AG04449 (cell line): Measurements from ENCODE around the gene WDR31.

Experiments
- CTCF ChIA-PET: fragments of 350-600 bp; formaldehyde crosslinking; extraction: SDS; loops from one replicate; lab custom pipeline; 2021; ENCODE audit warnings: antibody characterized with exemption; lab: Yijun Ruan, JAX
- POLR2A ChIA-PET: fragments of 400-600, 350-600 bp; formaldehyde crosslinking; extraction: SDS; loops from one replicate; lab custom pipeline; 2020; ENCODE audit warnings: antibody characterized with exemption, inconsistent platforms; lab: Yijun Ruan, JAX
- DNase-seq: peaks from one replicate; pipeline ENCODE4 v3.0.0-alpha.2; 2010; ENCODE audit warnings: low read depth, low spot score
- H3K4me3 ChIP-seq: 2 replicates; pipeline ENCODE4 v1.5.1; 2011; ENCODE audit warnings: low read depth, mild to moderate bottlenecking, control low read depth, low read length
- TF ChIP-seq, protein P1 (sequence below): IDR thresholded peaks from one replicate; pipeline ENCODE4 v1.5.1; 2011; ENCODE audit warnings: mild to moderate bottlenecking, moderate library complexity, low read length, control low read depth, inconsistent platforms; ENCODE audit not compliant: insufficient read depth; ENCODE audit errors: missing control alignments

The WDR31 gene

GRCh38 chr9:113281356-113281755, 58.7 kb downstream of the WDR31 start:
- ChIA-PET POLR2A (no interaction called here), CTCF (interaction anchor here (0.9 to 1.1 kb wide), 2 partner anchors 8 to 120 kb away, joined by 3 to 5 read pairs; partner anchors contain the start of gene ALAD)
- no peak for DNase-seq
- TF ChIP-seq, protein P1, sequence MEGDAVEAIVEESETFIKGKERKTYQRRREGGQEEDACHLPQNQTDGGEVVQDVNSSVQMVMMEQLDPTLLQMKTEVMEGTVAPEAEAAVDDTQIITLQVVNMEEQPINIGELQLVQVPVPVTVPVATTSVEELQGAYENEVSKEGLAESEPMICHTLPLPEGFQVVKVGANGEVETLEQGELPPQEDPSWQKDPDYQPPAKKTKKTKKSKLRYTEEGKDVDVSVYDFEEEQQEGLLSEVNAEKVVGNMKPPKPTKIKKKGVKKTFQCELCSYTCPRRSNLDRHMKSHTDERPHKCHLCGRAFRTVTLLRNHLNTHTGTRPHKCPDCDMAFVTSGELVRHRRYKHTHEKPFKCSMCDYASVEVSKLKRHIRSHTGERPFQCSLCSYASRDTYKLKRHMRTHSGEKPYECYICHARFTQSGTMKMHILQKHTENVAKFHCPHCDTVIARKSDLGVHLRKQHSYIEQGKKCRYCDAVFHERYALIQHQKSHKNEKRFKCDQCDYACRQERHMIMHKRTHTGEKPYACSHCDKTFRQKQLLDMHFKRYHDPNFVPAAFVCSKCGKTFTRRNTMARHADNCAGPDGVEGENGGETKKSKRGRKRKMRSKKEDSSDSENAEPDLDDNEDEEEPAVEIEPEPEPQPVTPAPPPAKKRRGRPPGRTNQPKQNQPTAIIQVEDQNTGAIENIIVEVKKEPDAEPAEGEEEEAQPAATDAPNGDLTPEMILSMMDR, result no peak
- no peak overlapping the region for H3K4me3 ChIP-seq

- CTCF ChIA-PET, result no interaction called here
These were observed 61.2 kb downstream of the WDR31 start for GRCh38 chr9:113278840-113279239.

GRCh38 chr9:113275157-113276131, 64.6 kb downstream of the WDR31 start, which contains the start of the genes CDC26 and PRPF4:
CDC26 (minus strand) TSS chr9:113275572; CDS start chr9:113272507, 3,065 bp downstream.
PRPF4 (plus strand) TSS chr9:113275658; CDS start chr9:113275744, 86 bp downstream.
- ChIA-PET CTCF (interaction anchor here (0.6 to 7.0 kb wide), 29 partner anchors 10 to 385 kb away, joined by 3 to 83 read pairs (median 6); partner anchors contain the start of genes ALAD, C9orf43, FKBP15 and HDHD3), POLR2A (interaction anchor here (0.6 to 1.8 kb wide), 4 partner anchors 54 to 135 kb away, joined by 3 to 14 read pairs (median 9); partner anchors contain the start of genes ALAD, C9orf43, FKBP15 and POLE3)
- TF ChIP-seq, protein P1, result no peak
- peak; percentile 94 for DNase-seq
- H3K4me3 ChIP-seq, result peak within 1 kb of the TSS; percentile 97

More at GRCh38 chr9:113278840-113279239, 61.2 kb downstream of the WDR31 start:
- POLR2A ChIA-PET, result no interaction called here
- H3K4me3 ChIP-seq, result no peak overlapping the region
- TF ChIP-seq, protein P1, result no peak
- no peak for DNase-seq

DNA sequence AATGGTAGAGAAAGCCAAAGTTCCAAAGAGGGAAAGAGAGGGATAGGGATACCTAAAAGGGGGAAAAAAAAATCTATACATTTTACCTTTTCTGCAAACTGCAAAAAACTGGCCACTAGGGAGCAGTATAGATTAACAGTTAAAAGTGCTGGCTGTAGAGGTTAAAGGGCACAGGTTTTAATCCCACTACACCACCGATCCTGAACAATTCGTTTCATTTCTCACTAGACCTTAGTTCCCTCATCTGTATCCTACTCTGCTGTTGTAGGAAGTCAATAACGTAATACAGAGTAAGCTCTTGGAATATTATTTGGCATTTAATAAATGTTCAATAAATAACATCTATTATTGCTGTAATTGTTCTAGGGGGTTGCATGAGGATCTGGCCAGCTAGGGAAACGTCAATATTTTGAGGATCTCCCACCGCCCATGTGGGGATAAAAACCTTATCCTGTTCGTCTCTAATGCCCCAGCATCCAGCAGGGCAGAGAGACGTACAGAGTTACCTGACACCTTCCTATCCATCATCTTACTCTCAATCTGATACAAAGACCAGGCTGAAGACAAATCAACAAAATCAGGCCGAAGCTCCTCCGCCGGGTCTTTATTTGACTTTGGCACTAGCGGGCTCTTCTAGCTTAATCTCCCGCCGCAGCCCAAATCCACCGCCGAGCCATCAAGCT, 65.5 kb downstream of the WDR31 start:
- CTCF ChIA-PET, result interaction anchor here (0.6 to 7.0 kb wide), 34 partner anchors 7 to 386 kb away, joined by 3 to 83 read pairs (median 5); partner anchors contain the start of genes ALAD, C9orf43, FKBP15 and HDHD3
- POLR2A ChIA-PET, result interaction anchor here (0.6 to 1.8 kb wide), 4 partner anchors 53 to 136 kb away, joined by 3 to 14 read pairs (median 9); partner anchors contain the start of genes ALAD, C9orf43, FKBP15 and POLE3
- H3K4me3 ChIP-seq, result peak overlapping the region; percentile 97
- DNase-seq, result no peak
- TF ChIP-seq, protein P1, result peak; percentile 56

DNA sequence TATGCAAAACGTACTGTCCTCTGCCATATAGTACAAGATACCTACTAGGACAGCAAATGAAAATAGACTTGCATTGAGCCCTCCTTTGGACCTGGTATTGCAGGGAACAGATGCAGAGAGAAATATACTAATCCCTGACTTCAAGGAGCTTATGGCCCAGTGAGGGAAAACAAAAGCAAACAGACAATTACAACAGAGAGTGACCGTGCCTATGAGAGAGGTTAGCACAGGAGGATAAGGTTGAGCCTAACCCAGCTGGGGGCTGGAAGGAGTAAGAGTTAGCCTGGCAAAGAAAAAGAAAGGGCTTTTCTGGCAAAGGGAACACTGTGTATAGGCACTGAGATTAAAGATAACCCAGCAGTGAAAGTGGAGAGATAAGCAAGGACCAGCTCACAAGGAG, 70.2 kb downstream of the WDR31 start:
- no peak overlapping the region for H3K4me3 ChIP-seq
- no peak for DNase-seq
- ChIA-PET POLR2A (no interaction called here), CTCF (interaction anchor here (1.8 kb wide), 1 partner anchor 388 kb away, joined by 5 read pairs; no protein-coding TSS in a partner anchor)
- TF ChIP-seq, protein P1, result no peak
